Left forelimb (tissue), 1 donor: Measurements from ENCODE around the gene SETD7.

Source experiments
- DNase-seq: peaks from one replicate; pipeline ENCODE4 v3.0.0-alpha.2; 2018; ENCODE audit warnings: low spot score

Gene SETD7

DNA sequence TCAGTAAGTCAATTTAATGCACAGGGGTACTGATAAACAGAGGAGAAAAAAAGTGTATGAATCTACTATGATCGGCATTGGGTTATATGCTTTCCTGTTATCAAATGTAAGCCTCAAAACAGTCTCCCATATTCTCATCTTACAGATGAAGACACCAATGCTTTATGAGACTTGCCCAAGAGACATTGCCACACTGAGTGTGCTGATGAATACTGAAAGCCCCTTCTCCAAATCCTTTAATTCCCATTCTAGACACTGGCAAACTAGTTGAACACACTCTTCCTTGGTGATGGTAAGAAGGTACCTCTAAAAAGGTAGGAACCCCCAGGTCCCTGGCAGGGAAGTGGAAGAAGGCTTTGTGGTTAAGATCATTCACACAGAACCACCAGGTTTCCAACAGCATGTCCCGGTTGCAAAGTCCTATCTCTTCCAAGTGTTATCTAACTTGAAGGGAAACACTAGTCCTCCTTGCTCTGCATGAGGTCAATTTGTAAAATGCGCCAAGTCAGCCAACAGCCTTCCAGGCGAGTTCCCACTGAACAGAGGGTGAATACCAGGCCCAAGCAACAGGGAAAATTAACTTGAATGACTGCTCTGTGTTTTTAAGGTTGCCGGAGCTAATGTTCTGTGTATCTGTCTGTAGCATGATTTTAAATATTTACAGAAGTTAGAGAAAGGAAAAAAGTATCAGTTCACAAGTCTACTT, 5.1 kb downstream of the SETD7 start:
- DNase-seq = no peak

DNA sequence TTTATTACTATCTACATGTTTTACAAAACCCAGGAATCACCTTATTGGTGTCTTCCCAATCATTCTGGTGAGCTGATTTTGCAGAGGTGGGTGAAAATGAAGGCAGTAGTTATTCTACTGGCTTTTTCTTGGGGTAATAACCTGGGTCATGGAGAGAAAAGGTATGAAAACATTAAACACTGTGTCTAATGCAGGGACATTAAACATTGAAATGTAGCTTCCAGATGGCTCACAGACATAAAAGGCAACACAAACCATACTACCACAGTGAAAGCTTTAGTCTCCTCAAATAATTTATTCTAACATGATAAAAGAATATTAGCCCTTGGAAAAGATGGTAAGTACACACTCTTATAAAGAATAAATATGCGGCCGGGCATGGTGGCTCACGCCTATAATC, 8.0 kb downstream of the SETD7 start:
- no peak for DNase-seq

DNA sequence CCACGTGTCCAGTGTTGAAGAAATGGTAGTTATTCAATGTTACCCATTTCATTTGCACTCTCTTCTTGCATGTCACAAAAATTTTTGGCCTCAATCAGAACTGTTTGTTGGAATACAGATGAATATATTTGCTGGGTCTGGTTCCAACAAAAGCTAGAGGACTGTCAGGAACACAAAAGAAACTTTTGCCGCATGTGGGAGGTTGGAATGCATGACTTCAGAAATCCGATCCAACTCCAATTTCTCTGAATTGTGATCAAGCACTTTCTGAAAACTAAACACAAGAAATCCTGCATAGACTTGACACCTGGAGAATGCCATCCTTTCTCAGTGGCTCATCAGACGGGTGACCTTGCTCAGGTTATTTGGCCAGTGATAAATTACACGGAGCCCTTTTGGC, 15.4 kb downstream of the SETD7 start:
- no peak for DNase-seq

DNA sequence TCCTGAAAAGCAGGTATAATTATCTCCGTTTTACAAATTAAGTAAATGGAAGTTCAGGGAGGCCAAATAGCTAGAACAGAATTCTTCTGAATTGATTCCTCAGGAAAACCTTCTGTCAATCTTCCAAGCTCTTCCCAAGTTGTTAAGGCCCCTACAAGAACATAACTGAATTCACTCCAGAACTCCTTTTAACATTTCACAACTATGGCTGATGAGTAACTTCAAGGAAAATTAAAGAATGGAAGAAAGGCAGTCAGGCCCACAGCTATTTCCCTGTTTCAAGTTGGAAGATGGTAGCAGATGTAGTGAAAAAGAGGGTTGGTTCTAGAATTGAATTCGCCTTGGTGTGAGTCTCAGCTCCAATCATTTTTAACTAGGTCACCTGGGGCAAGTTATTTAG, 15.9 kb downstream of the SETD7 start:
- no peak for DNase-seq

DNA sequence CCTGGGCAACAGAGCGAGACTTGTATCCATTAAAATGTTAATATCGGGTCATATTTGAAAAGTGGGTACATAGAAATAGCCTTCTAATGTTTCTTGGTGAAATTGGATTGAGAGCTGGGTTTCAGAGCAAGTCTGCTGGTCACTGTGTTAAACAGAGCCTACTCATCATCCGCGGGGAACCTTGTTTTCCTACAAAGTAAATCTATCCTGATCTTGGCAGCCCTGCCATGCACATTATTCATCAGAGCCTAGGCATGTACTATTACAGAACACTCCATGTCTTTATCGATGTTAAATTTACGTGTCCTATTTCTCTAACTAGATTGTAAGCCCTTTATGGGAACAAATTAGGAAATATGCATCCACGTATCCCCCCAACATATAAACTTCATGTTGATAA, 18.7 kb downstream of the SETD7 start:
- no peak for DNase-seq

DNA sequence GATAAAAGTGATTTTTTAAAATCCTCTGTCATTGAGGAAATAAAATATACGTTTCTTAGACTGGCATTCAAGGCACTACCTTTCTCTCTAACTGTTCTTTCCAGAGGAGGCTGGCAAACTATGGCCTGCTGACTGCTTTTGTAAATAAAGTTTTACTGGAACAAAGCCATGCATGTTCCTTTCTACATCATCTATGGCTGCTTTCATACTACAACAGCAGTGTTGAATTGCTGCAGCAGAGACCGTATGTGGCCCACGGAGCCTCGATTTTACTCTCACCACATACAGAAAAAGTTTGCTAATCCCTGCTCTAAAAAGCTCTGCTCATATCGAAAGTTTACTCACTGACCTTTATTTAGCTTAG, 20.2 kb downstream of the SETD7 start:
- no peak for DNase-seq

DNA sequence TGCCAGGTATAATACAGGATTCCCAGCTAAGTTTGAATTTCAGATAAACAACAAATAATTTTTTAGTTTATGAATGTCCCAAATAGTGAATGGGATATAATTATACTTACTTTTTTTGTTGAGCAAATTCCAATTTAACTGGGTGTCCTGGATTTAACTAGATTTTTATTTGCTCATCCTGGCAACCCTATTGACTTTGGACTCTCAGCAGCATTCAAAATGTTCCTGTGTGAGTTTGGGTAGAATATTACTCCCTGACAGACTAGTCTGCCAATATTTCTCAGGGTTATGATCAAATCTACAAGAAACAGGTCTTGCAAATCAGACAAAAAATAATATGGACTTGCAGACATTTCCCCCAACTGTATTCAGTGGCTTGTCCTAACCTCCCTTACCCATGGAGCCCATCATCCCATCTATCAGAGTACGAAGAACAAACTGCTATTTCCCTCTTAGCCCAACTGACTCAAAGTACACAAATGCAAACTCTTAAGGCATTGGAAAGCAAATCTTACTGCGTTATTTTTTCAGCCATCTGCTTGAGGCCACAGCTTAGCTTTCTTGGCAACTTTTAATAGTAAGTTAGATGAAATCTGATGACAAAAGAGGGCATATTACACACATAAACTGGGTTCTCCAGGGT, 20.7 kb downstream of the SETD7 start:
- no peak for DNase-seq

DNA sequence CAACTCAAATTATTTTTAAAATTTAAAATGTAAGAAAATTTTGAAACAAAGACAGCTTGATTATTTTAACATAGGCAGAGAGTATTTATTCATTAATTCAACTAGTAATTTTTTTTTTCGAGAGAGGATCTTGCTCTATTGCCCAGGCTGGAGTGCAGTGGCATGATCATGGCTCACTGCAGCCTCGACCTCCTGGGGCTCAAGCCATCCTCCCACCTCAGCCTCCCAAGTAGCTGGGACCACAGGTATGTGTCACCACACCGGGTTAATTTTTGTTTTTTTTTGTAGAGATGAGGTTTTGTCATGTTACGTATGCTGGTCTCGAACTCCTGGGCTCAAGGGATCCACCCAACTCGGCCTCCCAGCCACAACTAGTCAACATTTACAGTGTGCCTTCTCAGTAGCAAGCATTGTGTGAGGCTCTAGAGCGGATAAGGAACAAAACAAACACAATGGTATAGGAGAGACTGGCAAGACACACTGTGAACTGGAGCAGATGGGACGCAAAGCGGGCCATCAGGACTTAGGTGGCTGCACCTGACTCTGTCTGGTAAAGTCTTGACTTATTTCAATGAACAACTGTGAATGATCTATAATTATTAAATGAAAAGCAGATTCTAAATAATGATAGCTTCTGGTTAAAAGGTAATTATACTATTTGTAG, 21.6 kb downstream of the SETD7 start:
- no peak for DNase-seq

DNA sequence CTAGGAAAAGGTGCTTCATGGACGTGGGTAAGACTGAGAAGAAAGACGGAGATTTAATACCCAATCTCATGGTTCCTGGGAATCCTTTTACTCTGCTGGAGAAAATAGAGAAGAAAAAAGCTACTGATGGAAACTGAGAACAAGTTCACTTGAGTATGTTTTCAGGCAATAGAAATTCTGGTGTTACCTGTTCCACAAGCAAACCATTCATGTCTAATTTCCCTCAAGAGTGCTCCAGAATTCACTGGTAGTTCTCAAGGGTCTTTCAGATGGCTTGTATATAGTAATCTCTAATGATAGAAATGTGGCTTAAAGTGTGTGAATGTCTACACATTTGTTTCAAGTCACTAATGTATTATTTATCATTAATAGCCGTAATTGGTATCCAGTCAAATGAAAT, 22.5 kb downstream of the SETD7 start:
- DNase-seq = no peak

DNA sequence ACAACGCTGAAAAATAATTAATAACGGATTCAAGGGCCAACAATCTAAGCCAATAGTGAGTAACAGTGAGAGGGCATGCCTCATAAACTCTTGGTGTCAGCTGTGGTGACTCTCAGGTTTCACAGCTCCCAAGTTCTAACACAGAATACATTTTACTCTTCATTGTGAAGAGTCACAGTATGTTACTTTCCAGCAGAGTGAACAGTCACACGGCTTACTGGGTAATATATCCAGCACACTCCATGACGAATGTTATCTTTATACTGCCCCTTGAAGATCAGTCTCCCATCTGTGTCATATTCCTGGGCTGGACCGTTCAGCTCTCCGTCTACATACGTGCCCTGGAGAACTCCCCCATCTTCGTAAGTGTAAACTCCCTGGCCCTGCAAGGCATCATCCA, 23.1 kb downstream of the SETD7 start:
- no peak for DNase-seq

DNA sequence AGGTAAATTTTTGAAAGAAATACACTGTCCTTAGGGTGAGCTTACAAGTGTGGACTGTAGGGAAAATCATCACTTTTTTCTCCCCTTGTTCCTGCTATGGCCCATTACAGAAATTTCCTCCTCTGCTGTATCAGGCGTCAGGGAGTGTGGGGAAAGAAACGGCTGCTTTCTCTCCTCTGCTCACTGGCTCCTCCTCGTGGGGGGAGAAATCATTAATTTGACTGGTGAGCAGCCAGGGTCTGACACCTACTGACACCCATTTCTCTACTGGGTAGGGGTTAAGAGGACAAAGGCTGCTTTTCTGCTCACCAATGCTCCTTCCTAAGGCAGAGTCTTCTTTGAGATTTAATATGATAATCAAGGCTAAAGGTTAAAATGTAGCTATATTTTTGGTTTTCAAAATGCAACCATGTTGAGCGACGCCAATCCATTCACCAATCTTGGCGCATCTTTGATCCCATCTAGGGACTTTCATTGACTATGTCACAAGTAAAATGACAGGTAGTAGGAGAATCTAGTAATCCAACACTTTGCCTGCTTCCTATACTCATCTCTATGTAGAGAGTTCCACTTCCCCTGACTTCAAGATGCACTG, 25.1 kb downstream of the SETD7 start:
- no peak for DNase-seq

DNA sequence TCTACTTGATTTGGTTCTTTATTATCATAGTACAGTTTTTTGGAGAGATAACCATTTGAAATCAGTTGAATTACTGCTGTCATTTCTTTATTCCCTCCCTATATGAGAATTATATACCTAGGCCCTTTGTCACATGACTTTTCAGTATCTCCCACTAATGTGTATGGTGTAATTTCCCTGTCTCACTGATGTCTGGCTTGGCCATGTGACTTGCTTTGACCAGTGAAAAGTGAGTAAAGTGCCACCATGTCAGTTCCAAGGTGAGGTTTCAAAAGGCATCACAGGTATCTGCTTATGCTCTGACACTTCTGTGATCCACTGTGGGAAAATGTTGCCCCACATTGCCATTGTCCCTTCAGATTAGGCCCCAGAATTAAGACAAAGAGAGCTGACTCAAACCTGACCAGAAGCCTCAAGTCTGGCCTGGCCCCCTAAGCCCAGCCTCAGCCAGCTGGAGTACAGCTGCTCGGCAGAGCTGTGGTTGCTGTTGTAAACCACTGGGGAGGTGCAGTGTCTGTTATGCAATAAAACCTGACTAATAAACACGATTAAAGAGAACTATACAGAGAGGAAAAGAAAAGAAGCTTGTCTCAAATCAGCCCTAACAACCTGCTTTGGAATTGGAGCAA, 27.5 kb downstream of the SETD7 start:
- no peak for DNase-seq

DNA sequence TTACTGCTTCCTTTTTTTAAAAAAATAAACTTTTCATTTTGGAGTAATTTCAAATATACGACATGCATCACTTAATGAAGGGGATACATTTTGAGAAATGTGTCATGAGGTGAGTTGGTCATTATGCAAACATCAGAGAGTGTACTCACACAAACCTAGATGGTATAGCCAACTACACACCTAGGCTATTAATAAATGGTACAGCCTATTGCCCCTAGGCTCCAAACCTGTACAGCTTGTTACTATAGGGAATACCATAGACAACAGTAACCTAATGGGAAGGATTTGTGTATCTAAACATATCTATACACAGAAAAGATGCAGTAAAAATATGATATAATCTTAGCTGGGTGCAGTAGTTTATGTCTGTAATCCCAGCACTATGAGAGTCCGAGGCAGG, 29.1 kb downstream of the SETD7 start:
- DNase-seq = no peak

DNA sequence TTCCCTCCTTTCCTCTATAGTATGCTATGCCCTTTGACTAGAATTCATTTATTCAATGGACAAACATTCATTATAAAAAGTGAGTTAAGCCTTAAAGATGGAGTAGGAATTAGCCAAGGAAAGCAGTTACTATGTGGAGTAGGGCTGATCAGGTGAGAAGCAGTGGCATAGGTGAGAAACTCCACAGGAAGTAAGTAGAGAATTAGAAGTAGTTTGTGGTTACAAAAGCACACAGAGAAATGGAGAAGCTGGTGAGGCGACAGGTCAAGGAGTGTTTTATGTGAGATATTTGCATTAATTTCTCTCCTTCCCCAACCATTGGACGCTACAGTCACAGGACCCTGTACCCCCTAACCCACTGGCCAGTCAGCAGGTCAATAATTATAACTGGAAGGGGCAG, 30.6 kb downstream of the SETD7 start:
- DNase-seq = no peak

DNA sequence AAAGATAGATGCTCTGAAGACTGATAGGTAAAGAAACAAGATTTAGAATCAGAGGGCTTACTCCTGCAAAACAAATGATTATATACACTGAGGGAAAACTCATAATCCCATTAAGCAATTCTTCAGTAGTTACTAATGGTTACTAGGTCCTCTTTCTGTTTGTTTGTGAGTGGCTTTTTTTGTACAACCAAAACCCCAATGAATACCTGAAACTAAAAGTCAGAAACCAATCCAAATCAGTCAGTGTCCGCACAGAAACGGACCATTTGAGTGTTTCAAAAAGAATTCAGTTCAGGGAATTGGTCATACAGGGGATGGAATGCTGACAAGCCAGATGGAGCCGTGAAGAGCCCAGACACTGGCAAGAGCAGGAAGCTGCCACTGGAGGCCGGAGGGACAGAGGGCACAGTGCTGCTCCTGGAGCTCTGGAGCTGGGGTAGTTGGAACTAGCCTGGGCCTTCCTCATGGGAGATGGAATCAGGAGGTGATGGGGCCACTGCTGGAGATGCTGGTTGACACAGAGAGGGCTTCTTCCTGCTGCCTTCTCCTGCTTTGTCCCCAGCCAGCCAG, 31.9 kb downstream of the SETD7 start:
- DNase-seq = no peak

DNA sequence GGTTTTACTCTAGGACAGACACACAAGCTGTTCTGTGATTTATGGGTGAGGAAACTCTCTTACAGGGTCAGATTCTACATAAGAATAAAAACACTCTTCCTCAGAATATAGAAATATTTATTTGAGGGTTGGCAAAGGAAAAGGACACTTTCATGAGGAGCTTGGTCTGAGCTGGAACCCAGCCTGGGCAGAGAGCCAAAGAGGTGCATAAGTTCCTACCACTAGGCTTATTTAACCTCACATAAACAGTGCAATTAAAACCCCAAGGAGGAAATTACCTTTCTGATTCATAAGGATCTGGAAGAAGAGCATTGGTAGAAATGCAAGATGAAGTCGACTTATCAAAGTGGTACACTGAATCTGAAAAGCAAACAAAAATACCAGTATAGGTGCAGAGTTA, 32.9 kb downstream of the SETD7 start:
- DNase-seq = no peak

DNA sequence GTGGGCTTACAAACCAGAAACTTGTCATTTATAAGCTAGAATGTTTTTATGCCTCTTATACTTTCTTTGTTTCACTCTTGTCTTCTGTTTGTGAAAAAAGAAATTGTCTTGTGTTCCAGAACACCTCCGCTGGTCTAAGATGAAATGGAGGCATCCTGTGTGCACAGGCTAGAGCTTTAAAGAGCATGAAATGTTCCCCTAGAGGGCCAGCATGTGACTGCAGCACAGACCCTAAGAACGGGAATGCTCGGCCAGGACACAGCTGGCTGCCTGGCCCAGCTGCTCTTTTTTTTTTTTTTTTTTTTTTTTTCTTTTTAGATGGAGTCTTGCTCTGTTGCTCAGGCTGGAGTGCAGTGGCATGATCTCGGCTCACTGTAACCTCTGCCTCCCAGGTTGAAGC, 33.6 kb downstream of the SETD7 start:
- DNase-seq = no peak

DNA sequence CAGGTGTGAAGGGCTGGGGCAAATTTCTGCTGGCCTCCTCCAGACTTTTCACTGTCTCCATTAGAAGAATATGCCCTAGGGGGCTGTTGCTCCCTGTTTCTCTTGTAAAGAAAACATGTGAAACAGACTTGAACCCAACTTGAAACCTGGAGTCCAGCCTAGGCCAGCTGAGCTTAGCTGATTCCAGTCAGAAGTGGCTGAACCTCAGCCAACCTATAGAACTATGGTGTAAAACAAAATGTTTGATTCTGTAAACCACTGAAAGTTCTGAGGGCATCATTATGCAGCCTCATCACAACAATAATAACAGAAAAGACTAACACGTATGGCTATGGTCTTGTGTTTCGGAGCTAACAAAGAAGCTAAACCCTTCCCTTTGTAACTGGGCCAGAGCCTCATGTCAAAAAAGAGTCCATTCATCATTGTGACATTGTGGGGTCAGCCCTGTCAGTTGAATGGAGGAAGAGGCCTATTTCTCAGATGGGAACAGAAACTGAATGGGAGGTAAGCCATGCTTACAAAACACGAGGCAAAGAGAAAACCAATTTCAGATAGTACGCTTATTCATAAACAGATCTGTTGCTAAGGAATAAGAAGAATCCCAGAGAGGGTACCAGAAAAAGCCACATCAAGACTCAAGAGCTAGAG, 34.1 kb downstream of the SETD7 start:
- no peak for DNase-seq

DNA sequence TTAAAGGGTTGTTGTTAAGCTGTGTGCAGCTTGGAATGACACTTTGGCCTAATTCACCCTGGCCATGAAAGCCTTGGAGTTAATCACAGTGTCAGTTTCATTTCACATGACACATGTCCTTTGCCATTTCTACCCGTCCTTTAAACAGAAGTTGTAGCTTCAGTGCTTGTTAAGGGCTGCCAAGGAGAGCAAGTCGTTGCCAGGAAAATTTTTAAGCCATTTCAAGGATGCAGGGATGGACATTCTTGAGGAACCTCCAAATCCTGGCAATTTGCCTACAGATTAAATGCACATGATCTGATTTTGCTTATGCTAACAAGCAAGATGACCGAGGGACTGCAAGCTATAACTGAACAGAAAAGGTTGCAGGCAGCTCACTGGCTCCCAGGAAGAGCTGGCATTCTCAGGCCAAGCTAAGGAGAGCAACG, 40.5 kb downstream of the SETD7 start:
- DNase-seq = no peak

DNA sequence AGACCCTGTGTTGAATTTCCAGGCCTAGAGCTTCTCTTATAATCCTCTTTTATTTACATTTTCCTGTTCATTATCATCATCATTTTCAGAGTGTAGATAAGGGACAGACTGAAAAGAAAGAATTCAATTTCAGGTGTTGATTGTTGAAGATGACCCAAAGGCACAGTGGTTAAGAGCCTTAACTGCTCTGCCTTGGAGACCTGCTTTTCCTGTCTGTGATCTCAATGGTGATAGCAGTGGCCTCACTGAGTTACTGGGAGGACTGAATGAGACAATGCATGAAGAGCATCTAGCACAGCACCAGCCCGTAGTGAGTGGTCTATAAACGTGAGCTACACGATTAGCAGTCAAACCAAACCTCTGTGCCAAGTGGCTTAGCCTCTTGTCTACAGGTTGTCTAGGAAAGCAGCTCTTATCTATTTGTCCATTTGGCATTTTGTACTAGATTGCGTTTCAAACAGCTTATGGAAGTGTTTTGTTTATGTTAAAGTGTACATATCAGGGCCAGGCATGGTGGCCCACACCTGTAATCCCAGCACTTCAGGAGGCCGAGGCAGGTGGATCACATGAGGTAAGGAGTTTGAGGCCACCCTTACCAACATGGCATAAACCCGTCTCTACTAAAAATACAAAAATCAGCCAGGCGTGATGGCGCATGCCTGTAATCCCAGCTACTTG, 41.5 kb downstream of the SETD7 start:
- no peak for DNase-seq

DNA sequence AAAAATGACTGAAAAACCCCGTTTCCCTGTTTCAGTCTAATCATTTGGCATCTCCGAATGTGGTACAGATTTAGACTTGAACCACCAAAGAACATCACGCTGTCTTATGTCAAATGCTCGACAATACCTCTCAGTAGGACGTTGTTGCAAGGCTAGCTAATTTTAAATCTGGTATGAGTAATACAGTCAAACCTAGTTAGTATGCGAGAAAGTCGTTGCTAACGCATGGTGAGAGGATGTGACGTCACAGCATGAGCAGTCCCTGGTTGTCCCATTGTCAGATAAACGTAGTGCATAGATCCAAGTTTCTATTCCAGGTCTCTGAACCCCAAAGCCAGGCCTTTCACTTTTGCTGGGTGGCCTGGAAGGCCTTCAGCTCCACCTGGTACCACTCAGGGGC, 44.7 kb downstream of the SETD7 start:
- no peak for DNase-seq
